ENCODE measurements around the gene FYTTD1. TPM values are rescaled to one million over a fixed set of nuclear protein-coding genes. Genes with fewer than 3 reads are reported as not detected.

FYTTD1 gene
- polyA plus RNA-seq, 1 donor from 2014 or later = 87.0 TPM

DNA sequence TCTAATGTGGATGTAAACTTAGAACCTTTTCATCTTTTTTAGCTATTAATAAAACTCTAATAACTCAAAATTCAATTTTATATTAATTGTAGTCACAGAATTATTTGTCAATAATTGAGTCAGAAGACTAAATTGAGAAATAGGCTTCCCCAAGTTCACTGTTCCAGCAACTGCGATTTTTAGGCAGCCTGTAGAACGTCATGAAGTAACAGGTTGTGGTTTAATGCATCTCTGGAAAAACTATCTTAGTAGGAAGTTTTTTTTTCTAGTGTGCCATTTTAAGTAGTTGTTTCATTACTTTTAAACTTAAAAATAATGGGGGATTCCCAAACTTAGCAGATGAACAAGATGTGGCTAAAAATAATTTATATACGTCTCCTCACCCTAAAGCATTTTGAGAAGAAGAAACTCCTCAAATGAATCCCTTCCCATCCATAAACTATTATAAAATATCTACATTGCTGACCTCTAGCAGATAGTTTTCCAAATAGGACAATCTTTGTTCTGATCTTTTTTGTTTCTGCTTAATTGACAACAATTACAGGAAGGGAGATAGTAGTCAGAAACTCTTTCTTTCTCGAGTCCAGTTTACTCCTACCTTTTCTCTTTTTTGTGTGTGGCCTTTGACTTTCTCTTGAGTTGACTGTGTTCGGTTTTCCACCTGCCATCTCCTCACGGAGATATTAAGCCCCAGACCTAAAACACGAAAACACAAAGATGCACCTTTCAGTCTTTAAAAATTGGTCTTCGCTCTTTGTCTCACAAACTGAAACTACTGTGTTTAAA, 84.4 kb downstream of the FYTTD1 start:
- no peak for TF ChIP-seq EZH2 (IDR thresholded peaks at IDR 0.05; ENCODE audit: borderline replicate concordance, insufficient read depth, low read length, poor library complexity, severe bottlenecking)
- no peak for TF ChIP-seq POLR2AphosphoS5 (IDR thresholded peaks at IDR 0.05)
- TF ChIP-seq, protein P1, sequence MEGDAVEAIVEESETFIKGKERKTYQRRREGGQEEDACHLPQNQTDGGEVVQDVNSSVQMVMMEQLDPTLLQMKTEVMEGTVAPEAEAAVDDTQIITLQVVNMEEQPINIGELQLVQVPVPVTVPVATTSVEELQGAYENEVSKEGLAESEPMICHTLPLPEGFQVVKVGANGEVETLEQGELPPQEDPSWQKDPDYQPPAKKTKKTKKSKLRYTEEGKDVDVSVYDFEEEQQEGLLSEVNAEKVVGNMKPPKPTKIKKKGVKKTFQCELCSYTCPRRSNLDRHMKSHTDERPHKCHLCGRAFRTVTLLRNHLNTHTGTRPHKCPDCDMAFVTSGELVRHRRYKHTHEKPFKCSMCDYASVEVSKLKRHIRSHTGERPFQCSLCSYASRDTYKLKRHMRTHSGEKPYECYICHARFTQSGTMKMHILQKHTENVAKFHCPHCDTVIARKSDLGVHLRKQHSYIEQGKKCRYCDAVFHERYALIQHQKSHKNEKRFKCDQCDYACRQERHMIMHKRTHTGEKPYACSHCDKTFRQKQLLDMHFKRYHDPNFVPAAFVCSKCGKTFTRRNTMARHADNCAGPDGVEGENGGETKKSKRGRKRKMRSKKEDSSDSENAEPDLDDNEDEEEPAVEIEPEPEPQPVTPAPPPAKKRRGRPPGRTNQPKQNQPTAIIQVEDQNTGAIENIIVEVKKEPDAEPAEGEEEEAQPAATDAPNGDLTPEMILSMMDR (IDR thresholded peaks at IDR 0.05; ENCODE audit: poor library complexity, severe bottlenecking) = no peak
- no peak for TF ChIP-seq TAF1 (IDR thresholded peaks at IDR 0.05; ENCODE audit: low read depth)
- no peak for TF ChIP-seq MXI1 (conservative IDR thresholded peaks at IDR 0.05; ENCODE audit: poor library complexity, severe bottlenecking)
- no peak for TF ChIP-seq SMC3 (conservative IDR thresholded peaks at IDR 0.05; ENCODE audit: poor library complexity)
- TF ChIP-seq, protein P2, sequence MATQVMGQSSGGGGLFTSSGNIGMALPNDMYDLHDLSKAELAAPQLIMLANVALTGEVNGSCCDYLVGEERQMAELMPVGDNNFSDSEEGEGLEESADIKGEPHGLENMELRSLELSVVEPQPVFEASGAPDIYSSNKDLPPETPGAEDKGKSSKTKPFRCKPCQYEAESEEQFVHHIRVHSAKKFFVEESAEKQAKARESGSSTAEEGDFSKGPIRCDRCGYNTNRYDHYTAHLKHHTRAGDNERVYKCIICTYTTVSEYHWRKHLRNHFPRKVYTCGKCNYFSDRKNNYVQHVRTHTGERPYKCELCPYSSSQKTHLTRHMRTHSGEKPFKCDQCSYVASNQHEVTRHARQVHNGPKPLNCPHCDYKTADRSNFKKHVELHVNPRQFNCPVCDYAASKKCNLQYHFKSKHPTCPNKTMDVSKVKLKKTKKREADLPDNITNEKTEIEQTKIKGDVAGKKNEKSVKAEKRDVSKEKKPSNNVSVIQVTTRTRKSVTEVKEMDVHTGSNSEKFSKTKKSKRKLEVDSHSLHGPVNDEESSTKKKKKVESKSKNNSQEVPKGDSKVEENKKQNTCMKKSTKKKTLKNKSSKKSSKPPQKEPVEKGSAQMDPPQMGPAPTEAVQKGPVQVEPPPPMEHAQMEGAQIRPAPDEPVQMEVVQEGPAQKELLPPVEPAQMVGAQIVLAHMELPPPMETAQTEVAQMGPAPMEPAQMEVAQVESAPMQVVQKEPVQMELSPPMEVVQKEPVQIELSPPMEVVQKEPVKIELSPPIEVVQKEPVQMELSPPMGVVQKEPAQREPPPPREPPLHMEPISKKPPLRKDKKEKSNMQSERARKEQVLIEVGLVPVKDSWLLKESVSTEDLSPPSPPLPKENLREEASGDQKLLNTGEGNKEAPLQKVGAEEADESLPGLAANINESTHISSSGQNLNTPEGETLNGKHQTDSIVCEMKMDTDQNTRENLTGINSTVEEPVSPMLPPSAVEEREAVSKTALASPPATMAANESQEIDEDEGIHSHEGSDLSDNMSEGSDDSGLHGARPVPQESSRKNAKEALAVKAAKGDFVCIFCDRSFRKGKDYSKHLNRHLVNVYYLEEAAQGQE (IDR thresholded peaks at IDR 0.05; ENCODE audit: borderline replicate concordance) = no peak
- no peak for TF ChIP-seq EP300 (conservative IDR thresholded peaks at IDR 0.05; ENCODE audit: poor library complexity, severe bottlenecking)
- TF ChIP-seq RAD21 (conservative IDR thresholded peaks at IDR 0.05) = no peak
- Histone ChIP-seq H3K4me3 (ENCODE audit: low read length) (no peak overlapping the region), H2AFZ (ENCODE audit: low read depth, low read length) (no peak overlapping the region), H3K27ac (ENCODE audit: low read length) (no peak overlapping the region), H3K4me2 (ENCODE audit: low read length) (no peak overlapping the region), H3F3A (ENCODE audit: insufficient read depth, low read length, poor library complexity, severe bottlenecking) (no peaks in the 10 kb centered on the region), H3K9me2 (ENCODE audit: insufficient read depth, low read length) (no peaks in the 10 kb centered on the region), H3K27me3 (ENCODE audit: insufficient read depth, low read depth, low read length) (no peaks in the 10 kb centered on the region), H4K20me1 (ENCODE audit: insufficient read depth) (no peaks in the 10 kb centered on the region), H3K79me2 (replicated peaks; ENCODE audit: insufficient read depth, low read length) (no peaks in the 10 kb centered on the region), H3K9me3 (ENCODE audit: low read length) (no peaks in the 10 kb centered on the region), H3K36me3 (ENCODE audit: insufficient read depth, low read length) (no peaks in the 10 kb centered on the region), H3K9ac (ENCODE audit: low read length) (no peak overlapping the region)

DNA sequence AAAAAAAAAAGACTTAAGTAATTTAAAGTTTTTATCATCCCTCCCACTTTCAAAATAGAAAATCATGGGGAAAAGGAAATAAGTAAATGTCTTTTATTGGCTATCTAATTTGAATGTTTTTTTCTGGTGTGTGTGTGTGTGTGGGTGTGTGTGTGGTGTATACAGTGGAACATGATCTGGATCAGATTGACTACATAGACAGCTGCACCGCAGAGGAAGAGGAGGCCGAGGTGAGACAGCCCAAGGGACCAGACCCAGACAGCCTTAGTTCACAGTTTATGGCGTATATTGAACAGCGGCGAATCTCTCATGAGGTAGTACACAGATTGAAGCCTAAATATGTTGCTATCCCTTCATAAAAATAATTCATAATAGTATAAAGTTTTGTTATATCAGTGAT, 85.8 kb downstream of the FYTTD1 start:
- Histone ChIP-seq H3K36me3 (ENCODE audit: insufficient read depth, low read length) (no peaks in the 10 kb centered on the region), H3K4me3 (ENCODE audit: low read length) (no peak overlapping the region), H2AFZ (ENCODE audit: low read depth, low read length) (no peak overlapping the region), H3K9ac (ENCODE audit: low read length) (no peak overlapping the region), H3K9me3 (ENCODE audit: low read length) (no peaks in the 10 kb centered on the region), H3K9me2 (ENCODE audit: insufficient read depth, low read length) (no peaks in the 10 kb centered on the region), H3K79me2 (replicated peaks; ENCODE audit: insufficient read depth, low read length) (no peaks in the 10 kb centered on the region), H3K4me2 (ENCODE audit: low read length) (no peak overlapping the region), H3K27ac (ENCODE audit: low read length) (peak overlapping the region; percentile 6), H3K27me3 (ENCODE audit: insufficient read depth, low read depth, low read length) (no peaks in the 10 kb centered on the region), H3F3A (ENCODE audit: insufficient read depth, low read length, poor library complexity, severe bottlenecking) (no peaks in the 10 kb centered on the region), H4K20me1 (ENCODE audit: insufficient read depth) (no peaks in the 10 kb centered on the region)
- TF ChIP-seq EP300 (conservative IDR thresholded peaks at IDR 0.05; ENCODE audit: poor library complexity, severe bottlenecking) = no peak
- TF ChIP-seq, protein P2 (IDR thresholded peaks at IDR 0.05; ENCODE audit: borderline replicate concordance) = no peak
- TF ChIP-seq TAF1 (IDR thresholded peaks at IDR 0.05; ENCODE audit: low read depth) = no peak
- TF ChIP-seq RAD21 (conservative IDR thresholded peaks at IDR 0.05) = no peak
- no peak for TF ChIP-seq MXI1 (conservative IDR thresholded peaks at IDR 0.05; ENCODE audit: poor library complexity, severe bottlenecking)
- TF ChIP-seq, protein P1 (IDR thresholded peaks at IDR 0.05; ENCODE audit: poor library complexity, severe bottlenecking) = no peak
- TF ChIP-seq POLR2AphosphoS5 (IDR thresholded peaks at IDR 0.05) = no peak
- no peak for TF ChIP-seq SMC3 (conservative IDR thresholded peaks at IDR 0.05; ENCODE audit: poor library complexity)
- TF ChIP-seq EZH2 (IDR thresholded peaks at IDR 0.05; ENCODE audit: borderline replicate concordance, insufficient read depth, low read length, poor library complexity, severe bottlenecking) = no peak

Data from neural cell (in vitro differentiated cells).